Peyer's patch (tissue), 4 donors: ENCODE data around the gene NEU1.

Experiments
- CTCF ChIP-seq, 6 experiments: fragments of 450-650 bp in 4 of 6; fragments of 200-600 bp in 2 of 6; sonication (generic) in 1 of 6; IDR thresholded peaks; one replicate each; pipeline ENCODE4 v1.5.1; 2017 to 2019; ENCODE audit warnings: antibody characterized with exemption in 6 of 6, mild to moderate bottlenecking in 3 of 6, moderate library complexity in 1 of 6
- POLR2A ChIP-seq, 2 donors: fragments of 450-650 bp; IDR thresholded peaks; one replicate each; pipeline ENCODE4 v1.5.1; 2017; ENCODE audit warnings: antibody characterized with exemption in 2 of 2, mild to moderate bottlenecking in 2 of 2, moderate library complexity in 2 of 2

DNA sequence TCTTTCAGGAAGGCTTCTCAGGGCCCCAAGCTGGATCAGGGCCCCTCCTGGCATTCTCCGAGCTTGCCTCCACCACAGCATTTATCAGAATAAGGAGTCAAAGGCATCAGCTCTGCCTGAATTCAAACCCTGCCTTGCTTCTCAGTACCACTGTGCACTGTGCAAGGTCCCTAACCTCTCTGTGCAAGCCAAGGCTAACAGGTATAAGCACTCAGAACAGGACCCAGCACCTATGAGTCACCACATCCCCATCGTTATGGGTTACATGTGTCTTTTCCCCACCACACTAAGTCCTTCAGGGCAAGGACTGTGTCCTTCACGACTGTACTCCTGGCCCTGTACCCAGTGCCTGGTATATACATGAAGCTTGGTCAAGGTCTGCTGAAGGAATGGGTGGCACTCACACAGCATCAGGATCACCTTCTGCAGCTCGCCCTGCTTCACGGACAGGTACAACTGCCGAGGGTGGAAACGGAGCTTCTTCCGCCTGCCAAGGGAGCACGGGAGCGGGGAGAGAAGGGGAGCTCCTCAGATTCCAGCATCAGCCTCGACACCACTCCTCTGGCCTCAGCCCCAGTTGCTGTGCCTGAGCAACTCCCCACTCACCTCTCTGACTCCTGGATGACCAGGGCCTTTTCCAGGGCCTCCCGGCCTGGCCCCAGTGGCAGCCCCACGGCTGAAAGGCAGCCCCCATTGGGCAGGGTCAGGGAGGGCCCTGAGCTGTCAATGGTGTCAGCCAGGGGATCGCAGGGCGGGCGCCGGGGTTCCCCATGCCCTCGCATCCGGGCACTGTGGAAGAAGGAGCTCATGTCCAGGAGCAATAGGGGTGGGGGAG lies 24.8 kb upstream of the NEU1 start:
- TF ChIP-seq CTCF (IDR thresholded peaks at IDR 0.05) = no peak
- no peak for TF ChIP-seq POLR2A (IDR thresholded peaks at IDR 0.05)
